Measurements from ENCODE around the gene SLC31A1. TPM values are rescaled to one million over a fixed set of nuclear protein-coding genes. Genes with fewer than 3 reads are reported as not detected.

SLC31A1 gene
- total and polyA plus RNA-seq, 2 of the 13 experiments (the other 11 are each of a cell fraction or from before 2014, with no cell fraction given): 62.9 to 70.0 TPM

DNA sequence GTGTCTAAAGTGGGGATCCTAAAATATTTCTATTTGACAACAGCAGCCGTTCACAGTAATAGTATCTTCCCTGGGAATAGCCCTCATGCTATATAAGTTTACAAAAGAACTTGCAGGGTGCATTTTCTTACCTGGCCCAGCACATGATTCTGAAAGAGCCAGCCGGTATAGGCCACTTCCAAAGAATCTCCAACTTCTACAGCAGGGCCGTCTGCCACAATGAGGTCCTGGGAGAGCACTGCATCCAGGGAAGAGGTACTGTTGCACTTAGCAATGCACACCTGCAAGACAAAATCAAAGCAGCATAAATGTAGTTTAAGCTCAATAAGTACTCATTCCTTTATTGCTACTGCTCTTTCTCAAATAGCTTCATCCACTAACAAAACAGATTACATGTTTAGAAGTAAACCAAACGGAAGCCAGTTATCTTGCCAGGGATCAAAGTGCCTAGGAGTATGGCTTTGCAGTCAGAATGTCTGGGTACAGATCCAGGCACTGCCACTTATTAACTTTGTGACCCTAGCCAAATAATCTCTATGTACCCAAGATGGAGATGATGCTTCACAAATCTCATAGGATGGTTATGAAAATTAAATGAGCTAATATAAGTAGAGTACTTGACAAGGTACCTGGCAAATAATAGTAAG is 21.5 kb upstream of the SLC31A1 start:
- intact Hi-C loops (cut with micrococcal nuclease; ENCODE audit: unreplicated experiment): no loop called here
- ChIA-PET CTCF (ENCODE audit: low intra/inter-chr PET ratio, low total read pairs) (no interaction called here), POLR2A (no interaction called here)
- no peak for TF ChIP-seq MYNN (CRISPR knock-in tag; IDR thresholded peaks at IDR 0.05; ENCODE audit: low read depth)
- peaks cover 6 to 55% of the 10 kb centered on the region in 2 experiments for H3K36me3 ChIP-seq (replicated peaks in 1 of 2; ENCODE audit: control insufficient read depth in 1 of 2, insufficient read depth in 2 of 2, low read length in 2 of 2)
- BruUV-seq (replicated peaks): no TSS peak
- in situ Hi-C loops (cut with HindIII; ENCODE audit: extremely low pct_ligation_motif_present, low pct_unique_long_range_greater_than_20kb): no loop called here
- H2AFZ ChIP-seq (ENCODE audit: low read length): no peak overlapping the region
- H3K27ac ChIP-seq (ENCODE audit: extremely low read length, insufficient read depth, low read length): no peak overlapping the region
- no peaks in the 10 kb centered on the region for H3K79me2 ChIP-seq (ENCODE audit: insufficient read depth, low read length)
- no peaks in the 10 kb centered on the region for H3K9me3 ChIP-seq (ENCODE audit: low read length)
- H3K4me3 ChIP-seq (replicated peaks in 1 of 3; ENCODE audit: insufficient read depth in 1 of 3, low read depth in 2 of 3, low read length in 3 of 3): no peak overlapping the region
- H3K9ac ChIP-seq (ENCODE audit: insufficient read depth, low read depth, low read length): no peak overlapping the region
- WGBS (ENCODE audit: low lambda C conversion rate): 81% methylated on average over 4 of the region's 4 CpGs
- ATAC-seq: no peak
- no peak overlapping the region for H3K4me2 ChIP-seq (ENCODE audit: low read depth, low read length)
- no peak for FAIRE-seq
- no peaks in the 10 kb centered on the region for H4K20me1 ChIP-seq (ENCODE audit: insufficient read depth, low read length)
- H3K27me3 ChIP-seq (ENCODE audit: control insufficient read depth in 1 of 2, insufficient read depth in 2 of 2, low read length in 2 of 2): no peaks in the 10 kb centered on the region
- no peak for DNase-seq (ENCODE audit: low spot score)
- H3K4me1 ChIP-seq (ENCODE audit: insufficient read depth, low read length): no peaks in the 10 kb centered on the region; the same call in 1 of the 2 replicates

DNA sequence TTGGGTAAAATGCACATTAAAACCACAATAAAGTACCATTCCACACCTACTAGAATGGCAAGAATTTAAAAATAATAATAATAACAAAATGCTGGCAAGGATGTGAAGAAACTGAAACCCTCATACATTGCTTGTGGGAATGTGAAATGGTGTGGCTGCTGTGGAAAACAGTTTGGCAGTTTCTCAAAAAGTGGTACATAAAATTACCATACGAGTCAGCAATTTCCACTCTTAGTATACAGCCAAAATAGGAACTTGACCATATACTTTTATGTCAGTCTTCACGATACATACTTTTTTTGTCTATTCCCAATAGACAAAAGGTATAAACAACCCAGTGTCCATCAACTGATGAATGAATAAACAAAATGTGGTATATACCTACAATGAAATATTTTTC is 15.9 kb upstream of the SLC31A1 start:
- CTCF ChIA-PET (ENCODE audit: low intra/inter-chr PET ratio, low total read pairs): no interaction called here
- no peak overlapping the region for H3K4me3 ChIP-seq (replicated peaks in 1 of 3; ENCODE audit: insufficient read depth in 1 of 3, low read depth in 2 of 3, low read length in 3 of 3)
- FAIRE-seq: no peak
- WGBS (ENCODE audit: low lambda C conversion rate): 95% methylated on average over 2 of the region's 2 CpGs
- no peak overlapping the region for H2AFZ ChIP-seq (ENCODE audit: low read length)
- no peaks in the 10 kb centered on the region for H4K20me1 ChIP-seq (ENCODE audit: insufficient read depth, low read length)
- H3K79me2 ChIP-seq (ENCODE audit: insufficient read depth, low read length): no peaks in the 10 kb centered on the region
- intact Hi-C loops (cut with micrococcal nuclease; ENCODE audit: unreplicated experiment): no loop called here
- POLR2A ChIA-PET: no interaction called here
- no TSS peak for BruUV-seq (replicated peaks)
- H3K27me3 ChIP-seq (ENCODE audit: control insufficient read depth in 1 of 2, insufficient read depth in 2 of 2, low read length in 2 of 2): no peaks in the 10 kb centered on the region
- H3K9me3 ChIP-seq (ENCODE audit: low read length): no peaks in the 10 kb centered on the region
- no peak for DNase-seq (ENCODE audit: low spot score)
- H3K36me3 ChIP-seq (replicated peaks in 1 of 2; ENCODE audit: control insufficient read depth in 1 of 2, insufficient read depth in 2 of 2, low read length in 2 of 2): peaks cover 8 to 54% of the 10 kb centered on the region in 2 experiments; a peak in 3 of 5 replicates
- in situ Hi-C loops (cut with HindIII; ENCODE audit: extremely low pct_ligation_motif_present, low pct_unique_long_range_greater_than_20kb): no loop called here
- TF ChIP-seq MAFF (IDR thresholded peaks at IDR 0.05; ENCODE audit: low read depth, low read length) (peak; percentile 76), FIP1L1 (IDR thresholded peaks at IDR 0.05; ENCODE audit: borderline replicate concordance, insufficient read depth, low read depth, low read length) (no peak), MAFK (conservative IDR thresholded peaks at IDR 0.05 in 1 of 2, IDR thresholded peaks at IDR 0.05 in 1 of 2; ENCODE audit: low read length in 2 of 2) (peak; percentile 69 to 86)
- H3K9ac ChIP-seq (ENCODE audit: insufficient read depth, low read depth, low read length): no peak overlapping the region
- no peak overlapping the region for H3K27ac ChIP-seq (ENCODE audit: extremely low read length, insufficient read depth, low read length)
- no peak overlapping the region for H3K4me2 ChIP-seq (ENCODE audit: low read depth, low read length)
- H3K4me1 ChIP-seq (ENCODE audit: insufficient read depth, low read length): no peaks in the 10 kb centered on the region; the same call in 1 of the 2 replicates
- no peak for ATAC-seq

All from HepG2 (cell line).